HG02870 (cell line): ENCODE measurements around the gene PGPEP1.
"Not testable (repeated sequence)": the region's sequence is repeated elsewhere in the genome, so short reads cannot be mapped to it uniquely, and the experiment has no call there.

ENCODE experiments used
- ATAC-seq: cut with Tn5 transposase; IDR thresholded peaks from one replicate; pipeline ENCODE4 v1.9.1; 2021; ENCODE audit warnings: mild to moderate bottlenecking, moderate library complexity; ENCODE audit not compliant: unreplicated experiment

Gene PGPEP1

GRCh38 chr19:18389726-18390064 lies 49.3 kb downstream of the PGPEP1 start:
- no peak for ATAC-seq

GRCh38 chr19:18390065-18390907 lies 49.9 kb downstream of the PGPEP1 start:
- ATAC-seq: no peak

GRCh38 chr19:18391509-18392075 lies 51.2 kb downstream of the PGPEP1 start:
- ATAC-seq: no peak

- no peak for ATAC-seq
Observed at GRCh38 chr19:18392417-18392816, 52.0 kb downstream of the PGPEP1 start.

GRCh38 chr19:18392926-18393325 lies 52.5 kb downstream of the PGPEP1 start:
- ATAC-seq: no peak

GRCh38 chr19:18393836-18394235 lies 53.4 kb downstream of the PGPEP1 start:
- no peak for ATAC-seq

- ATAC-seq: no peak
Observed at GRCh38 chr19:18396471-18397241, 56.3 kb downstream of the PGPEP1 start.

- ATAC-seq: no peak
Observed at GRCh38 chr19:18397242-18398202, 57.1 kb downstream of the PGPEP1 start, which contains the start of gene LRRC25. LRRC25 (minus strand) TSS chr19:18397622; CDS start chr19:18396963, 659 bp downstream.

- ATAC-seq: no peak
Observed at GRCh38 chr19:18399008-18399407, 58.6 kb downstream of the PGPEP1 start.

- ATAC-seq: no peak
Observed at GRCh38 chr19:18401580-18402112, 61.2 kb downstream of the PGPEP1 start.

GRCh38 chr19:18402455-18403248 lies 62.3 kb downstream of the PGPEP1 start:
- ATAC-seq: not testable (repeated sequence)

- not testable (repeated sequence) for ATAC-seq
Observed at GRCh38 chr19:18405754-18406153, 65.4 kb downstream of the PGPEP1 start.

GRCh38 chr19:18406749-18407148 lies 66.4 kb downstream of the PGPEP1 start:
- no peak for ATAC-seq

GRCh38 chr19:18408053-18408476 lies 67.7 kb downstream of the PGPEP1 start:
- no peak for ATAC-seq

GRCh38 chr19:18412610-18413239 lies 72.3 kb downstream of the PGPEP1 start:
- no peak for ATAC-seq

GRCh38 chr19:18414504-18415177 lies 74.2 kb downstream of the PGPEP1 start:
- no peak for ATAC-seq

GRCh38 chr19:18415178-18415867 lies 74.9 kb downstream of the PGPEP1 start:
- ATAC-seq: no peak

GRCh38 chr19:18416778-18417249 lies 76.4 kb downstream of the PGPEP1 start:
- ATAC-seq: no peak
